Activated T-cell treated with anti-CD3 and anti-CD28 coated beads, Interleukin-2, amount 50 U/mL, for 72 hours (primary cell): Measurements from ENCODE around the gene ZDHHC16. TPM values are rescaled to one million over a fixed set of nuclear protein-coding genes. Genes with fewer than 3 reads are reported as not detected.
"Not testable (repeated sequence)": the region's sequence is repeated elsewhere in the genome, so short reads cannot be mapped to it uniquely, and the experiment has no call there.

Experiments
- ATAC-seq, 2 donors: fragments of 150-1000 bp; cut with Tn5 transposase; replicated peaks in 1 of 2; 2 replicates each; pipeline ENCODE4 v1.10.0; 2021; ENCODE audit warnings: moderate library complexity in 2 of 2, mild to moderate bottlenecking in 1 of 2
- DNase-seq, 2 donors: peaks; one replicate each; pipeline ENCODE4 v3.0.0; 2021 to 2022; ENCODE audit warnings: mixed read lengths in 1 of 2
- H3K27ac Mint-ChIP-seq: one replicate; pipeline ENCODE4 v1.8.0; 2022; ENCODE audit warnings: mild to moderate bottlenecking, moderate library complexity, mixed read lengths
- H3K27me3 Mint-ChIP-seq: one replicate; pipeline ENCODE4 v1.8.0; 2022; ENCODE audit warnings: low read depth, mixed read lengths
- H3K36me3 Mint-ChIP-seq, 2 donors: one replicate each; pipeline ENCODE4 v1.8.0; 2022; ENCODE audit warnings: mixed read lengths in 2 of 2, mild to moderate bottlenecking in 1 of 2; ENCODE audit not compliant: insufficient read depth in 2 of 2
- H3K4me1 Mint-ChIP-seq: one replicate; pipeline ENCODE4 v1.8.0; 2022; ENCODE audit warnings: low read depth, mixed read lengths
- H3K4me3 Mint-ChIP-seq, 2 donors: one replicate each; pipeline ENCODE4 v1.8.0; 2022; ENCODE audit warnings: mild to moderate bottlenecking in 2 of 2, mixed read lengths in 2 of 2, moderate library complexity in 2 of 2
- H3K9me3 Mint-ChIP-seq, 2 donors: one replicate each; pipeline ENCODE4 v1.8.0; 2022; ENCODE audit warnings: mixed read lengths in 2 of 2
- total RNA-seq, 2 donors: library from RNA; stranded (reverse); gene quantifications; one replicate each; pipeline ENCODE4 v1.2.3, GENCODE V29; 2022

ZDHHC16 gene
- total RNA-seq = 10 to 100 TPM; 35.5 to 37.8 TPM

- H3K4me3 Mint-ChIP-seq = peak within 1 kb of the TSS; percentile 94 to 98
- H3K36me3 Mint-ChIP-seq = peaks cover 13 to 21% of the 10 kb centered on the region in 2 donors
- DNase-seq (peak; percentile 92 to 96), ATAC-seq (peak; percentile 89 to 93)
- H3K9me3 Mint-ChIP-seq = no peaks in the 10 kb centered on the region
- H3K4me1 Mint-ChIP-seq = peaks cover 61% of the 10 kb centered on the region
- H3K27ac Mint-ChIP-seq = peak within 1 kb of the TSS; percentile 98
- H3K27me3 Mint-ChIP-seq = no peaks in the 10 kb centered on the region
Observed at GRCh38 chr10:97445722-97446639, at the start of gene ZDHHC16, which contains the start of gene EXOSC1. Gene ZDHHC16, plus strand, starts transcription at chr10:97446175. Its CDS starts 5,501 bp downstream, at chr10:97451676. Gene EXOSC1, minus strand, starts transcription at chr10:97446006. Its CDS starts 21 bp downstream, at chr10:97445985.

- DNase-seq = no peak
Observed at GRCh38 chr10:97399843-97400545, 46.0 kb upstream of the ZDHHC16 start.

GRCh38 chr10:97400665-97401454 lies 45.1 kb upstream of the ZDHHC16 start, which contains the start of gene RRP12:
Gene RRP12, minus strand, starts transcription at chr10:97401340. Its CDS starts 109 bp downstream, at chr10:97401231.
- Mint-ChIP-seq H3K36me3 (peaks cover 0 to 3% of the 10 kb centered on the region in 2 donors), H3K27me3 (no peaks in the 10 kb centered on the region), H3K27ac (peak within 1 kb of the TSS; percentile 89), H3K4me1 (peaks cover 16% of the 10 kb centered on the region), H3K9me3 (no peaks in the 10 kb centered on the region), H3K4me3 (peak within 1 kb of the TSS; percentile 97 to 98)
- ATAC-seq = peak; percentile 99
- peak; percentile 85 to 88 for DNase-seq

More at GRCh38 chr10:97399843-97400545, 46.0 kb upstream of the ZDHHC16 start:
- Mint-ChIP-seq H3K4me3 (peak overlapping the region; percentile 97 to 98), H3K36me3 (peaks cover 0 to 6% of the 10 kb centered on the region in 2 donors), H3K27ac (no peak overlapping the region), H3K4me1 (peaks cover 16% of the 10 kb centered on the region), H3K27me3 (no peaks in the 10 kb centered on the region), H3K9me3 (no peaks in the 10 kb centered on the region)
- no peak for ATAC-seq

GRCh38 chr10:97401455-97401919 lies 44.5 kb upstream of the ZDHHC16 start:
- no peaks in the 10 kb centered on the region for H3K27me3 Mint-ChIP-seq
- H3K36me3 Mint-ChIP-seq = no peaks in the 10 kb centered on the region
- H3K4me3 Mint-ChIP-seq = peak overlapping the region; percentile 97 to 98
- peaks cover 16% of the 10 kb centered on the region for H3K4me1 Mint-ChIP-seq
- H3K27ac Mint-ChIP-seq = peak overlapping the region; percentile 89
- H3K9me3 Mint-ChIP-seq = no peaks in the 10 kb centered on the region
- no peak for ATAC-seq
- DNase-seq = no peak

GRCh38 chr10:97404044-97404443 lies 41.9 kb upstream of the ZDHHC16 start:
- no peak overlapping the region for H3K27ac Mint-ChIP-seq
- H3K4me1 Mint-ChIP-seq = peaks cover 29% of the 10 kb centered on the region
- H3K4me3 Mint-ChIP-seq = no peak overlapping the region
- no peaks in the 10 kb centered on the region for H3K9me3 Mint-ChIP-seq
- H3K27me3 Mint-ChIP-seq = no peaks in the 10 kb centered on the region
- no peak for DNase-seq
- ATAC-seq = no peak
- H3K36me3 Mint-ChIP-seq = no peaks in the 10 kb centered on the region

- Mint-ChIP-seq H3K9me3 (no peaks in the 10 kb centered on the region), H3K27me3 (no peaks in the 10 kb centered on the region), H3K27ac (no peak overlapping the region), H3K36me3 (no peaks in the 10 kb centered on the region), H3K4me1 (peaks cover 23% of the 10 kb centered on the region), H3K4me3 (no peak overlapping the region)
- no peak for ATAC-seq
- DNase-seq = no peak
Observed at GRCh38 chr10:97406064-97406463, 39.9 kb upstream of the ZDHHC16 start.

GRCh38 chr10:97406483-97406882 lies 39.5 kb upstream of the ZDHHC16 start:
- not testable (repeated sequence) for DNase-seq, H3K9me3 Mint-ChIP-seq, H3K27me3 Mint-ChIP-seq, H3K27ac Mint-ChIP-seq, H3K36me3 Mint-ChIP-seq, ATAC-seq, H3K4me3 Mint-ChIP-seq
- peaks cover 19% of the 10 kb centered on the region for H3K4me1 Mint-ChIP-seq

- no peaks in the 10 kb centered on the region for H3K9me3 Mint-ChIP-seq
- H3K4me3 Mint-ChIP-seq = peak overlapping the region; percentile 44 to 50
- no peaks in the 10 kb centered on the region for H3K27me3 Mint-ChIP-seq
- no peaks in the 10 kb centered on the region for H3K36me3 Mint-ChIP-seq
- peak; percentile 72 to 73 for DNase-seq
- ATAC-seq = peak; percentile 96 to 97
- H3K27ac Mint-ChIP-seq = no peak overlapping the region
- peaks cover 20% of the 10 kb centered on the region for H3K4me1 Mint-ChIP-seq
Observed at GRCh38 chr10:97407211-97407951, 38.6 kb upstream of the ZDHHC16 start.

- no peaks in the 10 kb centered on the region for H3K36me3 Mint-ChIP-seq
- peaks cover 25% of the 10 kb centered on the region for H3K4me1 Mint-ChIP-seq
- H3K9me3 Mint-ChIP-seq = no peaks in the 10 kb centered on the region
- DNase-seq = no peak
- H3K27me3 Mint-ChIP-seq = no peaks in the 10 kb centered on the region
- ATAC-seq = no peak
- peak overlapping the region in 1 of 2 donors; percentile 50 for H3K4me3 Mint-ChIP-seq
- H3K27ac Mint-ChIP-seq = no peak overlapping the region
Observed at GRCh38 chr10:97407952-97408248, 38.1 kb upstream of the ZDHHC16 start.

- ATAC-seq (no peak), DNase-seq (no peak)
- no peak overlapping the region for H3K4me3 Mint-ChIP-seq
- H3K27me3 Mint-ChIP-seq = no peaks in the 10 kb centered on the region
- no peak overlapping the region for H3K27ac Mint-ChIP-seq
- H3K4me1 Mint-ChIP-seq = peaks cover 32% of the 10 kb centered on the region
- H3K36me3 Mint-ChIP-seq = no peaks in the 10 kb centered on the region
- no peaks in the 10 kb centered on the region for H3K9me3 Mint-ChIP-seq
Observed at GRCh38 chr10:97408496-97408992, 37.4 kb upstream of the ZDHHC16 start.

- H3K27me3 Mint-ChIP-seq = no peaks in the 10 kb centered on the region
- ATAC-seq (no peak), DNase-seq (no peak)
- no peak overlapping the region for H3K4me3 Mint-ChIP-seq
- H3K36me3 Mint-ChIP-seq = peaks cover 0 to 2% of the 10 kb centered on the region in 2 donors
- peaks cover 60% of the 10 kb centered on the region for H3K4me1 Mint-ChIP-seq
- no peak overlapping the region for H3K27ac Mint-ChIP-seq
- no peaks in the 10 kb centered on the region for H3K9me3 Mint-ChIP-seq
Observed at GRCh38 chr10:97411406-97411805, 34.6 kb upstream of the ZDHHC16 start.

- Mint-ChIP-seq H3K4me3 (peak overlapping the region; percentile 60 to 70), H3K9me3 (no peaks in the 10 kb centered on the region), H3K27ac (peak overlapping the region; percentile 40), H3K36me3 (peaks cover 0 to 2% of the 10 kb centered on the region in 2 donors), H3K4me1 (peaks cover 67% of the 10 kb centered on the region), H3K27me3 (no peaks in the 10 kb centered on the region)
- ATAC-seq (peak; percentile 80 to 86), DNase-seq (peak; percentile 79 to 85)
Observed at GRCh38 chr10:97412891-97413304, 33.1 kb upstream of the ZDHHC16 start.
